Activated T-helper 1 cell treated with anti-CD3 and anti-CD28 coated beads, Interleukin-12 subunit alpha, Interleukin-12 subunit beta, Interleukin-2, Interleukin-4 antibody, amounts not matched to agents 30 ng/mL and 10 ng/mL and 1 ng/mL, durations not matched to agents 14 hours and 24 hours and 36 hours (primary cell): ENCODE data around the gene CLEC17A. TPM values are rescaled to one million over a fixed set of nuclear protein-coding genes. Genes with fewer than 3 reads are reported as not detected.

Experiments used
- DNase-seq: peaks from one replicate; pipeline ENCODE4 v3.0.0; 2021; ENCODE audit warnings: low spot score
- H3K27ac Mint-ChIP-seq: one replicate; pipeline ENCODE4 v1.8.0; 2021; ENCODE audit warnings: mild to moderate bottlenecking, mixed read lengths
- H3K27me3 Mint-ChIP-seq: one replicate; pipeline ENCODE4 v1.8.0; 2022; ENCODE audit warnings: mild to moderate bottlenecking, moderate library complexity, mixed read lengths; ENCODE audit not compliant: insufficient read depth
- H3K36me3 Mint-ChIP-seq: one replicate; pipeline ENCODE4 v1.8.0; 2021; ENCODE audit warnings: low read depth, mixed read lengths
- H3K4me1 Mint-ChIP-seq: one replicate; pipeline ENCODE4 v1.8.0; 2021; ENCODE audit warnings: low read depth, mixed read lengths
- H3K4me3 Mint-ChIP-seq: one replicate; pipeline ENCODE4 v1.8.0; 2021; ENCODE audit warnings: mild to moderate bottlenecking, moderate library complexity, mixed read lengths
- H3K9me3 Mint-ChIP-seq: one replicate; pipeline ENCODE4 v1.8.0; 2021; ENCODE audit warnings: mixed read lengths
- intact Hi-C: fragments of 100-400 bp; cut with micrococcal nuclease; formaldehyde crosslinking; loops from one replicate; pipeline ENCODE4 v1.15.1; 2024
- total RNA-seq: library from RNA; stranded (reverse); gene quantifications from 2 replicates; pipeline ENCODE4 v1.2.3, GENCODE V29; 2022

CLEC17A gene
- total RNA-seq, 1 donor from 2014 or later, result 0.13 TPM

- Mint-ChIP-seq H3K36me3 (no peaks in the 10 kb centered on the region), H3K4me1 (no peaks in the 10 kb centered on the region), H3K27me3 (no peaks in the 10 kb centered on the region), H3K4me3 (no peak overlapping the region), H3K27ac (no peak overlapping the region), H3K9me3 (no peaks in the 10 kb centered on the region)
- no peak for DNase-seq
- intact Hi-C loops, result no loop called here
Observed at GRCh38 chr19:14654786-14655560, 72.1 kb downstream of the CLEC17A start.

DNA sequence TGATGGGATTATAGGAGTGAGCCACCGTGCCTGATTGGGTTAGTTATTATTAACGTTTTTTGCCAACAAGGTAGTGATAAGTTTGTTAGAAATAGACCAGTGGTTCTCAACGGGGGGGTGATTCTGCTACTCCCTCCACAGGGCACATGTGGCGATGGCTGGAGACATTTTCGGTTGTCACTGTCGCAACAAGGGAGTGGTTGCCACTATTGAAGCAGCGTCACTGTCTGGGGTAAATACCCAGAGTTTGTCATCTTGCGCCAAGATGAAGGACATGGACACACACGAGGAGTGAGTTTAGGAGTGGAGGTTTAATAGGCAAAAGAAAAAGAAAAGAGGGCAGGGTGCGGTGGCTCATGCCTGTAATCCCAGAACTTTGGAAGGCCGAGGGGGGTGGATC is 72.8 kb downstream of the CLEC17A start:
- Mint-ChIP-seq H3K27ac (no peak overlapping the region), H3K36me3 (no peaks in the 10 kb centered on the region), H3K27me3 (no peaks in the 10 kb centered on the region), H3K4me3 (no peak overlapping the region), H3K9me3 (no peaks in the 10 kb centered on the region), H3K4me1 (no peaks in the 10 kb centered on the region)
- intact Hi-C loops, result no loop called here
- DNase-seq, result no peak

GRCh38 chr19:14659874-14660489 is 77.1 kb downstream of the CLEC17A start:
- Mint-ChIP-seq H3K36me3 (no peaks in the 10 kb centered on the region), H3K27me3 (no peaks in the 10 kb centered on the region), H3K9me3 (no peaks in the 10 kb centered on the region), H3K4me1 (no peaks in the 10 kb centered on the region), H3K4me3 (no peak overlapping the region), H3K27ac (no peak overlapping the region)
- intact Hi-C loops, result no loop called here
- no peak for DNase-seq

GRCh38 chr19:14661372-14661924 is 78.6 kb downstream of the CLEC17A start:
- Mint-ChIP-seq H3K36me3 (no peaks in the 10 kb centered on the region), H3K4me3 (no peak overlapping the region), H3K27me3 (no peaks in the 10 kb centered on the region), H3K4me1 (no peaks in the 10 kb centered on the region), H3K27ac (no peak overlapping the region), H3K9me3 (no peaks in the 10 kb centered on the region)
- intact Hi-C loops, result no loop called here
- no peak for DNase-seq

Other genes with a start within 250 kb of the CLEC17A start
- 219 and 226 TPM in 2 replicates for gene ADGRE5, start 201.6 kb upstream of the CLEC17A start, total RNA-seq
- 273 and 287 TPM in 2 replicates for gene DDX39A, start 163.7 kb upstream of the CLEC17A start, total RNA-seq
- 151 and 180 TPM in 2 replicates for gene PKN1, start 149.8 kb upstream of the CLEC17A start, total RNA-seq
- gene PTGER1, start 107.7 kb upstream of the CLEC17A start, total RNA-seq, result 0.44 and 0.78 TPM in 2 replicates
- 42.9 and 43.7 TPM in 2 replicates for gene GIPC1, start 87.0 kb upstream of the CLEC17A start, total RNA-seq
- gene DNAJB1, start 64.7 kb upstream of the CLEC17A start, total RNA-seq, result 104 and 120 TPM in 2 replicates
- gene TECR, start 53.5 kb upstream of the CLEC17A start, total RNA-seq, result 110 and 120 TPM in 2 replicates
- gene NDUFB7, start 11.0 kb upstream of the CLEC17A start, total RNA-seq, result 131 and 133 TPM in 2 replicates
- not detected in 2 replicates for gene ADGRE3, start 91.8 kb downstream of the CLEC17A start, total RNA-seq
- 10.0 and 11.1 TPM in 2 replicates for gene ZNF333, start 107.0 kb downstream of the CLEC17A start, total RNA-seq
- 1.3 and 2.2 TPM in 2 replicates for gene ADGRE2, start 195.5 kb downstream of the CLEC17A start, total RNA-seq